LNCaP clone FGC (cell line): ENCODE measurements around the gene NECTIN1.
A peak's percentile ranks its signal among the peaks of the same experiment; 100 is the strongest.

Source experiments
- DNase-seq: peaks from one replicate; pipeline ENCODE4 v3.0.0-alpha.2; 2011; ENCODE audit warnings: low read depth
- H3K4me3 ChIP-seq: 2 replicates; pipeline ENCODE4 v1.5.1; 2011; ENCODE audit warnings: mild to moderate bottlenecking, low read depth, low read length, control low read depth
- CTCF ChIP-seq: IDR thresholded peaks from 2 replicates; pipeline ENCODE4 v1.5.1; 2012; ENCODE audit warnings: mild to moderate bottlenecking; ENCODE audit not compliant: control insufficient read depth, insufficient read depth; ENCODE audit errors: extremely low read depth

NECTIN1 gene

GRCh38 chr11:119694334-119694733 is 34.7 kb downstream of the NECTIN1 start:
- H3K4me3 ChIP-seq: no peak overlapping the region
- DNase-seq: no peak
- peak; percentile 27; the same call in 1 of the 2 replicates for TF ChIP-seq CTCF

- no peak overlapping the region for H3K4me3 ChIP-seq
- TF ChIP-seq CTCF: no peak
- DNase-seq: no peak
Observed at GRCh38 chr11:119693253-119693815, 35.7 kb downstream of the NECTIN1 start.

GRCh38 chr11:119692540-119692820 is 36.5 kb downstream of the NECTIN1 start:
- no peak for DNase-seq
- H3K4me3 ChIP-seq: no peak overlapping the region
- no peak for TF ChIP-seq CTCF

- no peak for TF ChIP-seq CTCF
- DNase-seq: no peak
- H3K4me3 ChIP-seq: no peak overlapping the region
Observed at GRCh38 chr11:119691701-119692539, 37.1 kb downstream of the NECTIN1 start.

- DNase-seq: no peak
- no peak overlapping the region for H3K4me3 ChIP-seq
- no peak for TF ChIP-seq CTCF
Observed at GRCh38 chr11:119691020-119691666, 37.9 kb downstream of the NECTIN1 start.

GRCh38 chr11:119689302-119689701 is 39.7 kb downstream of the NECTIN1 start:
- TF ChIP-seq CTCF: no peak
- DNase-seq: no peak
- H3K4me3 ChIP-seq: no peak overlapping the region
